ENCODE measurements around the gene FMO4.
"Not testable (repeated sequence)": the region's sequence is repeated elsewhere in the genome, so short reads cannot be mapped to it uniquely, and the experiment has no call there.

Gene FMO4

DNA sequence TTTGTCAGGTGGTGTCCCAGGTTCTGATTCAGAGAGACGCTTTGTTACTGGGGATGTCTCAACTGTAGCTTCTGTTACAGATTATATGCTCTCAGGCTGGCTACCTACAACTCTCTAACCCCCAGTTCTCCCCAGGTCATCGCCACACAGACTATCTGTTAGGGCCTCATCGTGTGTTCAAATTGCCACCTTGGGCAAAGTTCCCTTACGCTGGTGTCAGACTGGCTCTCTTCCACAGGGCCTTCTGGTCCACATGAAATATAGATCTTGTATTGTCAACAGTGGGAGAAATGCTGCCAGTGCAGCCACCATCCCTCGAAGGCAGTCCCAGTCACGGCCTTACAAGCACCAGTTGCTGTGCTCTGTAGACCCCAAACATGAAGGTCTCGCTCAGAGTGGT lies 15.3 kb downstream of the FMO4 start:
- no peak for DNase-seq (ENCODE audit: low spot score)
- FAIRE-seq, result no peak

DNA sequence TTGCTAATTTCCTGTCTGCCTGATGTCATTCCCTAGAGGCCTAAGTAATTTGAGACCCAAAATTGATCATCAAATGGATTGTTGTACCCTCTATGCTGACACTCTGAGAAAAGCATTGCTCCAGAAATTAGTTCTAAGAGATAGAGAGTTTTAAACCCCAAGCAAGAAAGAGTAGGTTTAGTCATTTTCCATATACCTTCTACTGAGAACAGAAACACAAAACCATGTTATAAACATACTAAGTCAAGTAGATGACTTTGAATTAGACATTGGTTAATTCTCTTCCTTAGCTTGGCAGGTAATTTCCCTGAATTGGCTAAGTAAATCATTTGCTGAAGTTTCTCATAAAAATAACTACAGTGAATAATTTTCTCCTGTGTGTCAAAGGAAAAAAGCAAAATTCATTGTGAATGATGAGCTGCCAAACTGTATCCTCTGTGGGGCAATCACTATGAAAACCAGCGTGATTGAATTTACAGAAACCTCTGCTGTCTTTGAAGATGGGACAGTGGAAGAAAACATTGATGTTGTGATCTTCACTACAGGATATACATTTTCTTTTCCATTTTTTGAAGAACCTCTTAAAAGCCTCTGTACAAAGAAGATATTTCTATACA lies 20.1 kb downstream of the FMO4 start:
- DNase-seq (ENCODE audit: low spot score) (no peak), FAIRE-seq (no peak)

DNA sequence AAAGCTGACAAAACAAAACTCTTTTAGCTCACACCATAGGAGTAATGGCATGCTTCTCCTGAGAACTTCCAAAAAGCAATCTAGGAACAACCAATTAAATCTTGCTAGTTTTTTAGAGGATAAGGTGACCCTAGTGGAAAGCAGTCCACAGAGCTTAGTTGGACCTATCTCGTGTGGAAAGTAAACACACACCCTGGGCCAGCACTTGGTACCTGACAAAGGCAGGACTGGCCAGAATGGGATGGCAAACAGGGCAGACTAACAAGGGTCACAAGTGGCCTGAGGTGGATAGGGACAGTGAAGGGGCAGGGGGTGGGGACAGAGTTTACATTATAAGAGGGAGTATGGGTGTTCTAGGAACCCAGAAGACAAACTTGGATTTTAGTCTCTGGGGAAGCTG lies 22.0 kb downstream of the FMO4 start:
- DNase-seq (ENCODE audit: low spot score), result no peak
- no peak for FAIRE-seq

DNA sequence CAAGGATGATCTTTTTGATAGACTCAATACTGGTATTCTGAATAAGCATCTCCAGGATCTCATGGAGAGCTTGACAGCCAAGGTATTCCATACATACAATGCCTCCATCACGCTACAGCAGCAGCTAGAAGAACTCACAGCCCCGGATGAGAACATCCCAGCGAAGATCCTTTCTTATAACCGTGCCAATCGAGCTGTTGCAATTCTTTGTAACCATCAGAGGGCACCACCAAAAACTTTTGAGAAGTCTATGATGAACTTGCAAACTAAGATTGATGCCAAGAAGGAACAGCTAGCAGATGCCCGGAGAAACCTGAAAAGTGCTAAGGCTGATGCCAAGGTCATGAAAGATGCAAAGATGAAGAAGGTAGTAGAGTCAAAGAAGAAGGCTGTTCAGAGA lies 25.4 kb downstream of the FMO4 start:
- not testable (repeated sequence) for FAIRE-seq; DNase-seq (ENCODE audit: low spot score)

DNA sequence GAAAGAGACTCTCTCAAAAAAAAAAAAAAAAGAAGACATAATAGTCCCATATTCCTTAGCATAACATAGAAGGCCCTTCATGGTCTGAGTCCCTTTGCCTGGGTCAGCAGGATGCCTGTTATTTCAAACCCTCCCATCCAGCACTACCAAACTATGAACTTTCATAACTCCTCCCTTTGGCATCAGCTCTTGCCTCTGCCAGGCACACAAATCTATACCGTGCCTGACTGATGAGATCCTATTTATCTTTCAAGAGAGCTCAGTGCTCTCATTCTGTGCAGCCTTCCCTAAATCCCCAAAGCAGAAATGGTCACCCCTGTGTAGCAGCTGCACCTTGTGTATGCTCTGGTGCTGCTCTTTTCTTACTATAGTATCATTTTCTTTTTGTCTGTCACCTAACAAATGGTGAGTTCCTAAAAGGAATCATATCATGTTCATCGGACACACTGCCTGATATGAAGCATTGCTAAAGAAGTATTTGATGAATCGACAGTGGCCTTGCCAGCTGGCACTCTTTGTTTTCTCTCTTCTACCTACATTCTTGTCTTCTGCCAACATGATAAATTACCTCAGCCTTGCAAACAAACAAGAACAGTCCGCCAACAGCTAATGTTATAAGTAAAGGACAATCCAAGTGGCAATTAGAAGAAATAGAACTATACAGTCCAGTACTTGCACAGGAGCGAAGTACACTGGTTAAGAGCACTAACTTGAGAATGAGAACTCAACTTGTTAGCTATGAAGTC lies 29.9 kb downstream of the FMO4 start:
- DNase-seq (ENCODE audit: low spot score) (no peak), FAIRE-seq (no peak)

DNA sequence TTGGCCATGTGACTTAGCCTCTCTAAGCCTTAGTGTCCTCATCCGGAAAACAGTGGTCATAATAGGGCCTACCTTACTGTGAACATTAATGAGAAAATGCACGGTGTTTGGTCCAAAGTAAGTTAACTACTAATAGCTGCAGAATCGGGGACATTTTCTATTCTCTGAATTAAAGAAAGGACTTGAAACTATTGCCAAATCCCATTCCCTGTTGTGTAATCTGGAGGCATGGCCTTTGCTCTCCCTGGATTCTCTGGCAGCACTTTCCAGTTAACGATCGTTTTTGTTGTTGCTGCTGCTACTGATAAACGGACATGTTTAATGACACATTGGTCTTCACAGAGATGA lies 30.5 kb downstream of the FMO4 start:
- FAIRE-seq, result no peak
- DNase-seq (ENCODE audit: low spot score), result no peak

DNA sequence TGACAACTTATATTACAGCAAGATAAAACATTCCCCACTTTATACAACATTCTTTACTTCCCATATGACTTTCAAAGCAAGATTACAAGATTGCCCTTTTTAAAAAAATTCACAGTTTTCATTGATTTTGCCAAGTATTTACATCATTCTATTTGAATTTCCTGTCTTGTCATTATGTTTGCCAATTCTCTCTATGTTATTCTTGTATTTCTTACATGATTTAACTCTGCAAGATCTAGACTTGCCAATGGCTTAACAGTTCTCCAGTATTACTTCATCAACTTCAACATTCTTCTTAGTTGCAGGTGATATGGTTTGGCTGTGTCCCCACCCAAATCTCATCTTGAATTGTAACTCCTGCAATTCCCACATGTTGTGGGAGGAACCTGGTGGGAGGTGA lies 31.6 kb downstream of the FMO4 start:
- DNase-seq (ENCODE audit: low spot score) (no peak), FAIRE-seq (no peak)

DNA sequence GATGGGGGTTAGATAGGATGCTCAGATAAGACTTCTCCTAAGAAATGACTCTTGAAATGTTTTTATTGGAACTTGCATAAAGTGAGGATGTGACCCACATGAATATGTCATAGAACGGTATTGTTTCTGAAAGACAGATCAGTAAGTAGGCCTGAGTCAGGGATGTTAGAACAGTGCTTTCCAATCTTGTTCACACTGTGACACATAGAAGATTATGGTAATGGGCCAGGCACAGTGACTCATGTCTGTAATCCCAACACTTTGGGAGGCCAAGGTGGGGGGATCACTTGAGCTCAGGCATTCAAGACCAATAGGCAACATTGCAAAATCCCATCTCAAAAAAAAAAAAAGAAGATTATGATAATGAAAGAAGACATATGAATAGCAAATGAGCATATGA lies 32.9 kb downstream of the FMO4 start:
- FAIRE-seq (no peak), DNase-seq (ENCODE audit: low spot score) (no peak)

DNA sequence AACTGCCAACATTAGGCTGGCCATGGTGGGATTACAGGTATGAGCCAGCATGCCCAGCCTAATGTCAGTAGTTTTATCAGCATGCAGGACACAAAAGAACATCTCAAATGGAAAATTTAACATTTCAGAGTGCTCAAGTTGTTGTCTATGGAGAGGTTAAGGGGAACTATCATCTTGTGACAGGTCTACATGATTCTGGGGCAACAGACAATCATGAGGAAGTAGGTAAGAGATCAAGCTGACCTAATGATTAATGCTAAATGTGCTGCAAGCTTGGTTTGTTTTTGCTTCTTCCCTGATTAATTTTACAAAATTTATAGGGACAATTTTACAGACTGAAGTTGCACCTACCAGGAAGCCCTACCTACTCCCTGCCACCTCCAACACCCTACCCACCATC lies 36.6 kb downstream of the FMO4 start:
- no peak for DNase-seq (ENCODE audit: low spot score)
- FAIRE-seq, result no peak

DNA sequence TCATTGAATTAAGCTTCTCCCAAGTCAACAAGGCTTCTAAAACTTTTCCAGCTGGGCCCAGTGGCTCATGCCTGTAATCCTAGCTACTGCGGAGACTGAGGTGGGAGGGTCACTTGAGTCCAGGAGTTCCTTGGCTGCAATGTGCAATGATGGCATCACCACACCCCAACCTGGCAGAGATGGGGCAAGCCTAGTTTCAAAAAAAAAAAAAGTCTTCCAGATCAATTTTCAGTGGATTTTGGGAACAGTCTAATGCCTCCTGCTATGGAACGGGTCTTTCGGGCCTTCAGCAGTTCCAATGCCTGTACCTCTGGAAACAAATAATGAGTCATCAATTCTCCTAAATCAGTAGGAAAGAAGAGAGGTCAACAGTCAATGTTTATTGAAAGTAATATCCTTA lies 38.0 kb downstream of the FMO4 start:
- DNase-seq (ENCODE audit: low spot score) (no peak), FAIRE-seq (no peak)

DNA sequence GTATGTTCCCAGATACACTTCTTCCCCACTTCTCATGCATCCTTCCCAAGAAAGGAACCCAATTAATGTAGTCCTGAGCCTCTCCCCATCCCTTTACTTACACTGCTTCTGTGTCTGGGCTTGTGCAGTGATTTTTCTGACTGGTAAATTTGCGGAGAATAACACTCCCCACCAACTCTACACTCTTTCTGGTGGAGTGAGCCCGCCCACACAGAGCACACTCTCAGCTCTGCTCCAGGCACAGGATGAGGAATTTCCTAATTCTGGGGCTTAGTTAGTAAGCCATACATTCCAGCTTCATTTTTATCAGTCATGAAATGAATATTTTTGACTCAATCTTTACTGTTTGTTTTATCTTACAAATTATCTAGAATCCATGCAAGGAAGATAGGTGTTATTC lies 38.6 kb downstream of the FMO4 start:
- FAIRE-seq, result no peak

DNA sequence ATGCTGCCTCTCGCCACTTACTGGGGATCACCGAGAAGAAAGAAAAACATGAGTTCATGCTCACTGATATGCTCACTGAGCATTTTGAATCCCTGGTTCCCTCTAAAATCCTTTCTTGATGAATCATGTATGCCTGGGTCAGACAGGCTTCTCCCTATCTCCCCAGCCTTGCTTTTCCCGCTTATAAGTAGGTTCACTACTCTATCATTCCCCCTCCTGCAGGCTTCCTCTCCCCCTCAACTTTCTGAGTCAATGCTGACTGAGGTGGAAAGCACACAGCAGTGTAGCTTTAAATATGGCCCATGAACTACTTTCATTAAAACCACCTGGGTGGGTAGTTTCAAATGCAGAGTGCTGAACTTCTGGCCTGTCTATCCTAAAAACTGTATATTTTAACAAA lies 41.7 kb downstream of the FMO4 start:
- FAIRE-seq (no peak), DNase-seq (ENCODE audit: low spot score) (no peak)

More for the DNA sequence above, 38.6 kb downstream of the FMO4 start:
- DNase-seq (ENCODE audit: low spot score), result no peak

DNA sequence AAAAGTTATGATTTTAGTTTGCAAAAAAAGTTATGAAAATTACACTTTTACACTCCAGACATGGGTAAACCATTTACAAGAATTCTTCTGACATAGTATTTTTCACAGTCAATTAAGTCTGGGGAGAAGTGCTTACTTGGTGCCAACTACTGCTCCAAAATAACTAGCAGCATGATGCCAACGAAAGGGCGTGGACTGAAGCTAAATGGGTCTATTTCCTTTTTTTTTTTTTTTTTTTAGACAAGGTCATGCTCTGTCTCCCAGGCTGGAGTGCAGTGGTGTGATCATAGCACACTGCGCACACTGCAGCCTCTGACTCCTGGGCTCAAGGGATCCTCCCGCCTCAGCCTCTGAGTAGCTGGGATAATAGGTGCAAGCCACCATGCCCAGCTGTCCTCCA lies 43.2 kb downstream of the FMO4 start:
- DNase-seq (ENCODE audit: low spot score), result no peak
- FAIRE-seq, result no peak

DNA sequence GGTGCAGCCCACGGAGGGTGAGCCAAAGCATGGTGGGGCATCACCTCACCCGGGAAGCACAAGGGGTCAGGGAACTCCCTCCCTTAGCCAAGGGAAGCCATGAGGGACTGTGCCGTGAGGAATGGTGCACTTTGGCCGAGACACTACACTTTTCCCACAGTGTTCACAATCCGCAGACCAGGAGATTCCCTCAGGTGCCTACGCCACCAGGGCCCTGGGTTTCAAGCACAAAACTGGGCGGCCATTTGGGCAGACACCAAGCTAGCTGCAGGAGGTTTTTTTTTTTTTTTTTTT lies 45.3 kb downstream of the FMO4 start:
- not testable (repeated sequence) for FAIRE-seq; DNase-seq (ENCODE audit: low spot score)

DNA sequence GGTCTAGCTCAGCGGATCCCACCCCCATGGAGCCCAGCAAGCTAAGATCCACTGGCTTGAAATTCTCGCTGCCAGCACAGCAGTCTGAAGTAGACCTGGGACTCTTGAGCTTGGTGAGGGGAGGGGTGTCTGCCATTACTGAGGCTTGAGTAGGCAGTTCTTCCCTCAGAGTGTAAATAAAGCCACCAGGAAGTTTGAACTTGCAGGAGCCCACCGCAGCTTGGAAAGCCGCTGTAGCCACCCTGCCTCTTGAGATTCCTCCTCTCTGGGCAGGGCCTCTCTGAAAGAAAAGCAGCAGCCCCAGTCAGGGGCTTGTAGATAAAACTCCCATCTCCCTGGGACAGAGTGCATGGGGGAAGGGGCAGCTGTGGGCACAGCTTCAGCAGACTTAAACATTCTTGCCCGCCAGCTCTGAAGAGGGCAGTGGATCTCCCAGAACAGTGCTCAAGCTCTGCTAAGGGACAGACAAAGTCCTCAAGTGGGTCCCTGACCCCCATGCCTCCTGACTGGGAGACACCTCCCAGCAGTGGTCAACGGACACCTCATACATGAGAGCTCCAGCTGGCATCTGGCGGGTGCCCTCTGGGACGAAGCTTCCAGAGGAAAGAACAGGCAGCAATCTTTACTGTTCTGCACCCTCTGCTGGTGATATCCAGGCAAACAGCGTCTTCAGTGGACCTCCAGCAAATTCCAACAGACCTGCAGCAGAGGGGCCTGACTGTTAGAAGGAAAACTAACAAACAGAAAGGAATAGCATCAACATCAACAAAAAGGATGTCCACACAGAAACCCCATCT lies 45.9 kb downstream of the FMO4 start:
- DNase-seq (ENCODE audit: low spot score); FAIRE-seq: not testable (repeated sequence)

DNA sequence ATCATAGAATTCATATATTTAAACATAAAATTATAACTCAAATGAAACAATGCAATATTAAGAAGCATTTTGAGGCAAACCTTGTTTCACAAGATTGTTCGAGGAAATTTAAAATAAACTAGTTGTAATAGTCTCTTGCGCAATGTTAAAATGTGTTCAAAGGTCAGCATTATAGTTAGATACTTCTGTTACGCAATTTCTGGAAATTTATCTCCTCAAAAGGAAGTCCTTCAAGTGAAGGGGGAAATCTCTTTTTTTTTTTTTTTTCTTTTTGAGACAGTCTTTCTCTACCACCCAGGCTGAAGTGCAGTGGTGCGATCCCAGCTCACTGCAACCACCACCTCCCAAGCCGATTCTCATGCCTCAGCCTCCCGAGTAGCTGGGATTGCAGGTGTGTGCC lies 52.1 kb downstream of the FMO4 start:
- DNase-seq (ENCODE audit: low spot score) (no peak), FAIRE-seq (no peak)

DNA sequence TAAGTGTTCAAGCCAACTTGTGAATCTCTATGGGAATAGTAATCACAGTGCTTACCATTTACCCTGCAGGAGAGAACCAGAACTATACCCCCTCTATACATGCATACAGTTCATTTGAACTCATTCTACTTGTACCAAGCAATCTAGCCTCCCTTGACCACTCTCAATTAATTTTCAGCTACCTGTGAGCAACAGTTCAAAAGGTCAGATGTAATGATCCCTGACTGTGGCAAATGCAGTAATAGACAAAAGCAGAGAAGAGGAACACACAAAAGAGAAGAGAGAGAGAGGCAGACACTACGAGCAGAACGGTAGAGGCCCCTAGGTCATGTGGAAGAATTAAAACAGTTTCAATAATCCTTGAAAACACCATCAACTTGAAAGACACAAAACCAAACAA lies 52.8 kb downstream of the FMO4 start:
- FAIRE-seq, result no peak
- no peak for DNase-seq (ENCODE audit: low spot score)

DNA sequence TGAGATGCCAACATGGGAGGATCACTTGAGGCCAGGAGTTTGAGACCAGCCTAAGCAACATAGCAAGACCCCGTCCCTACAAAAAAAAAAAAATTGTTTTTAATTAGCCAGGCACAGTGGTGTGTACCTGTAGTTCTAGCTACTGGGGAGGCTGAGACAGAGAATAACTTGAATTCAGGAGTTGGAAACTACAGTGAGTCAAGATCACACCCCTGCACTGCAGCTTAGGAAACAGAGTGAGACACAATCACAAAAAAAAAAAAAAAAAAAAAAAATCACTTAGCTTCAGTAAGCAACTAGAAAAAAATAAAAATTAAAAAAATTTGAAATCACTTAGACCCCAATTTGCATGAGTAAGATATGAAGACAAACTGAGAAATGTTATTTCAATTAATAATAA lies 53.5 kb downstream of the FMO4 start:
- FAIRE-seq, result no peak

DNA sequence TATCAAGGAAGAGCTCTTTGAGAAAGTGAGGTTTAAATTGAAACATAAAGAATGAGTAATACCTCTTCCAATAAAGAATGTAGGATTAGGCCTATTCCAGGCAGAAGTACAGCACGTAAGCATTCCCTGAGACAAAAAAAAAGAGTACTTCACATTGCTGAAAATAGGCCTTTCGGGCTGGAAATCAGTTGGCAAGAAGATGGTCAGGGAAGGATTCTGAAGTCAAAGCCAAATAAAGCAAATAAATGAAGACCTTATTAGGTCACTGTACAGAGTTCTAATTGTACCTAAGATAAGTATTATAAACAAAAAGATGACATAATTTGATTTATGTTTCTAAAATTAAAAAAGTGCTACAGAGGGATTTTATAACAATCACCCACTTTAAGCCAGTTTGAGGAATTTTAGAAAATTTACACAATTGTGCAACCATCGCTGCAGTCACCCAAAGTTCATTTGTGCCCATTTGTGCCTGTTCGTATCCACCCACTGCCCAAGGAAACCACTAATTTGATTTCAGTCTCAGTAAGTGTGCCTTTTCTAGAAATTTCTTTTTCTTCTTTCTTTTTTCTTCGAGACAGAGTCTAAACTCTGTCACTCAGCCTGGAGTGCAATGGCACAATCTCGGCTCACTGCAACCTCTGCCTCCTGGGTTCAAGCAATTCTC lies 58.6 kb downstream of the FMO4 start:
- FAIRE-seq, result no peak
- DNase-seq (ENCODE audit: low spot score), result no peak

More for the DNA sequence above, 53.5 kb downstream of the FMO4 start:
- DNase-seq (ENCODE audit: low spot score), result no peak

DNA sequence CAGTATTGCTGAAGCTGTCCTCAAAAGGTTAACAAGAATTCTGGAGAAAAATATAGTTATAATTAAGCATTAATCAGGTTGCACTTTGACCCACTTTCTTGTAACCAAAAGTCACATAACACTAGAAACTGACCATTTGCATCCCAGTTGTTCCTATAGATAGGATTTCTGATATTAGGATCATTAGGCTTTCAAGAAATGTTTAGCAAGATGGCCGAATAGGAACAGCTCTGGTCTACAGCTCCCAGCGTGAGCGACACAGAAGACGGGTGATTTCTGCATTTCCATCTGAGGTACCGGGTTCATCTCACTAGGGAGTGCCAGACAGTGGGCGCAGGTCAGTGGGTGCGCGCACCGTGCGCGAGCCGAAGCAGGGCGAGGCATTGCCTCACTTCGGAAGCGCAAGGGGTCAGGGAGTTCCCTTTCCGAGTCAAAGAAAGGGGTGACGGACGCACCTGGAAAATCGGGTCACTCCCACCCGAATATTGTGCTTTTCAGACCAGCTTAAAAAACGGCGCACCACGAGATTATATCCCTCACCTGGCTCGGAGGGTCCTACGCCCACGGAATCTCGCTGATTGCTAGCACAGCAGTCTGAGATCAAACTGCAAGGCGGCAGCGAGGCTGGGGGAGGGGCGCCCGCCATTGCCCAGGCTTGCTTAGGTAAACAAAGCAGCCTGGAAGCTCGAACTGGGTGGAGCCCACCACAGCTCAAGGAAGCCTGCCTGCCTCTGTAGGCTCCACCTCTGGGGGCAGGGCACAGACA lies 59.6 kb downstream of the FMO4 start:
- FAIRE-seq; DNase-seq (ENCODE audit: low spot score): not testable (repeated sequence)

DNA sequence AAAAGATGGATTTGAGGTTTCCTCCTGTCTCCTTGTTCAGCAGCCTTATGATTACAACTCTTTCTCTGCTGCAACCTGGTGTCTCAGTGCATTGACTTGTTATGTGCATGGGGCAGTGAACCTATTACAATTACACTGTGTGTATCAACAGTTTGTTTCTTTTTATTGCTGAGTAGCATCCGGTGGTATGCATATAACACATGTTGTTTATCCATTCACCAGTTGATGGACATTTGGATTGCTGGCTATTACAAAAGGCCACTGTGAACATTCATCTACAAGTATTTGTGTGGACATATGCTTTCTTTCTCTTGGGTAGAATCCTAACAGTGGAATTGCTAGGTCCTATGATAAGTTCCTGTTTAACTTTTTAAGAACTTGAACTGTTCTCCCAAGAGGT lies 65.9 kb downstream of the FMO4 start:
- FAIRE-seq, result no peak
- no peak for DNase-seq (ENCODE audit: low spot score)

DNA sequence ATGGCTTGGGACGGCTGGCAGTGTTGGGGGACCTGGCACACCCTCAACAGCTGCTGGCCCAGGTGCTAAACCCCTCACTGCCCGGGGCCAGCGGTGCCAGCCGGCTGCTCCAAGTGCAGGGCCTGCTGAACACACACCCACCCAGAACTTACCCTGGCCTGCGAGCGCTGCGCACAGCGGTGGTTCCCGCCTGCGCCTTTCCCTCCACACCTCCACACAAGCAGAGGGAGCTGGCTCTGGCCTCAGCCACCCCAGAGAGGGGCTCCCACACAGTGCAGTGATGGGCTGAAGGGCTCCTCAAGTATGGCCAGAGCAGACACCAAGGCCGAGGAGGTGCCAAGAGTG lies 67.9 kb downstream of the FMO4 start:
- DNase-seq (ENCODE audit: low spot score) (no peak), FAIRE-seq (no peak)

Data from urothelium cell line (cell line).